NCI-H2081 (cell line): ENCODE data around the gene TNNT2.

Experiments used
- DNase-seq, 2 experiments: peaks; one replicate each; lab custom pipeline; 2025; lab: John Stamatoyannopoulos, UW

Gene TNNT2

GRCh38 chr1:201376464-201377374, 761 bp downstream of the TNNT2 start:
- no peak for DNase-seq

- no peak for DNase-seq
These were observed 1.4 kb downstream of the TNNT2 start for GRCh38 chr1:201376107-201376463.

DNA sequence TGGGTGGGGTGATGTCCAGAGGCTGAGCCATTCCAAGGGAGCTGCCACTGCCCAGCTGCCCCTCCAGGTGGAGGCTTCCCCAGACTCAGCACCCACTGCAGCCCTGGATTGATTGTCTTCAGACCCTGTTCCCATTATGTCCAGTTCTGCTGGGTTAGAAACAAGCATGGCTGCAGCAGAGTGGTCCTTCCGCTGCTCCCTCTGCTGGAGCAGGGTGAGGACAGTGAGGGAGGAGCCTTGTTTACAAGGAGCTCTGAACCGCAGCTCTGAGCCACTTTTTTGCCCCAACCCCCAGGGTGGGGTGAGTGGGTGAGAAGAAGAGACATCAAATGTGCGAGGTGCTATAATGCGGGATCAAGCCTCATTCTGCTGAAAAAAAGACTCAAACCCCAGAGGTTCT, 2.3 kb downstream of the TNNT2 start:
- no peak for DNase-seq

DNA sequence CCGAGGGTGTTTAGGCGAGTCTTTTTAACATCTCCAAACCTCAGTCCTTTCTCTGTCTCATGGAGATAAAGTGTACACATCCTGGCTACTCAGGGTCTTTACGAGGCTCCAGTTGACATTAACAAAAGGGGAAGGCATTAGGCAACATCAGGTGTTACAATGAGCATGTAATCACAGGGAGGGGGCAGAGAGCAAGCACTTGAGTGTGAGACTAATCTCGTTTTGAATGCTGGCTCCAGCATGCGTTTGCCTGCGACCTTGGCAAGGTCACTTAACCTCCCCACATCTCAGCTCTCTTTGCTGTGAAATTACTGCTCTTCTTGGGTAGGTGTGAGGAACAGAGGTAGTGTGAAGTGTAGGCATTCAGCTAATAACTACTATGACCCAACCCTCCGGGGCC, 3.1 kb downstream of the TNNT2 start:
- DNase-seq, result peak in 1 of 2 experiments; percentile 40

DNA sequence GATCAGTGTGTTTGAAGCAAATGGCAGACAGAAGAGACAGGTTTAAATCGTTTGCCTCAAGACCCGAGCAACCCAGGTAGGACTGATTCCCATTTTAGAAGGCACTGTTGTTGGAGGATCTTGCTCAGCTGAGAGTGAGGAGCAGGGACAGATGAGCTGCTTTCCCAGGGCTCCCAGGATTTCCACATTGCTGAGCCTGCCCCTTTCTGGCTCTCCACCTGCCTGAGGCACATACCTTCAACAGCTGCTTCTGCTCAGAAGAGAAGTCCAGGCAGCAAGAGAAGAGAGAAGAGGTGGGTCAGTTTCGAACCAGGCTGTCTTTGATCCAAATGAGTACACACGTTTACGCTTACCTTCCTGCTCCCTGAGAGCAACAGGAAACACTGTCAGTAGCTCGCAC, 5.7 kb downstream of the TNNT2 start:
- no peak for DNase-seq

- DNase-seq, result no peak
These were observed 6.2 kb downstream of the TNNT2 start for GRCh38 chr1:201371276-201371675.

- no peak for DNase-seq
These were observed 7.0 kb downstream of the TNNT2 start for GRCh38 chr1:201370500-201370899.

DNA sequence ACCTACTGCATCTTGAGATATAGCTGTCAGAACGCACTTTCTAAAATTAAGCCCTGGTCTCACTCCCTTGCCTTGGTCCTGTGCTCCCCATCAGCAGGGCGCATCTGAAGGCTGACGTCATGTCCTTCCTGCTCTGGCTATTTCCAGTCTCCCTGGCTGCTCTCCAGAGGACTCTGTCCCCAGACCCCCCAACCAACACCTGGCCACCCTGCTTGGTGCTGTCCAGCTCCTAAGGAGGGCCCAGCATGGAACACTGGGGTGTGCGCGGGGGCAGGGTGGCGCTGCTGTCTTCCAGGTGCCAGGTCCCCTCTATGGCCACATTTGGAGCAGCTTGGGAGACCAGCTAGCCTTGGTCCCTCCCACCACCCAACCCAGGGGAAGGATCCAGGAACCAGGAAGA, 8.3 kb downstream of the TNNT2 start:
- no peak for DNase-seq

DNA sequence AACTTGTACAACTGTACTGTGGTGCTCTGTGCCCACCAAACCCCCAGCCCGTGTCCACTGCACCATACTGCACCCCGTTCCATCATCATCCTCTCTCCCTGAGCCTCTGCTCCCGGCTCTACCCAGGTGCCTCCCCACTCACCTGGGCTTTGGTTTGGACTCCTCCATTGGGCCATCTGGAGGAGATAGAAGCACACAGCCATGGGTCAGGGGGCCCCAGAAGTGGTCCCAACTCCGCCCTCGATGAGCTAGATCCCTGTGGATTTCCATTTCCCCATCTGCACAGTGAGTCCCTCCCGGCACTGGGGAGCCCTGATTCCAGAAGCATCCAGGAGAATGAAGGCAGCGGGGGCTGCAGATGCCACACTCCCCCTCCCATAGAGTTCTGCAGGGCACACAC, 10.8 kb downstream of the TNNT2 start:
- DNase-seq, result no peak

- no peak for DNase-seq
These were observed 12.2 kb downstream of the TNNT2 start for GRCh38 chr1:201365251-201365650.

- no peak for DNase-seq
These were observed 12.7 kb downstream of the TNNT2 start for GRCh38 chr1:201364808-201365105.

- DNase-seq, result no peak
These were observed 14.0 kb downstream of the TNNT2 start for GRCh38 chr1:201363467-201363866.

DNA sequence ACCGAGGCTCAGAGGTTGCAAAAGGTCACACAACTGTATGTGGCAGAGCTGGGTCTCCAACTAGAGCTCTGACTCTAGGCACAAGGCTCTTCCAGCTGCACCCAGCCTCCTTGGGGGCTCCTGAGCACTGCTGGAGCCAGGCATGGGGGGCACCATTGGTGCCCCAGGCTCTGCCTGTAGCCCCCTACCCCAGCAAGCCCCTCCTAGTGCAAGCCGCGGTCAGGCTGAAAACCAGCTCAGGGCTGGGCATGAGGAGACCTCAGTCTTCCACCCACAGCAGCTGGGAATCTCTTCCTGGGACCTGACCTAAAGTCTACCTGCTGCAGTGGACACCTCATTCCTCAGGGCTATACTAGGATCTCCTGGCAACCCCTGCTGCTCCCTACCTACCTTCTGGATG, 14.6 kb downstream of the TNNT2 start:
- DNase-seq, result no peak

DNA sequence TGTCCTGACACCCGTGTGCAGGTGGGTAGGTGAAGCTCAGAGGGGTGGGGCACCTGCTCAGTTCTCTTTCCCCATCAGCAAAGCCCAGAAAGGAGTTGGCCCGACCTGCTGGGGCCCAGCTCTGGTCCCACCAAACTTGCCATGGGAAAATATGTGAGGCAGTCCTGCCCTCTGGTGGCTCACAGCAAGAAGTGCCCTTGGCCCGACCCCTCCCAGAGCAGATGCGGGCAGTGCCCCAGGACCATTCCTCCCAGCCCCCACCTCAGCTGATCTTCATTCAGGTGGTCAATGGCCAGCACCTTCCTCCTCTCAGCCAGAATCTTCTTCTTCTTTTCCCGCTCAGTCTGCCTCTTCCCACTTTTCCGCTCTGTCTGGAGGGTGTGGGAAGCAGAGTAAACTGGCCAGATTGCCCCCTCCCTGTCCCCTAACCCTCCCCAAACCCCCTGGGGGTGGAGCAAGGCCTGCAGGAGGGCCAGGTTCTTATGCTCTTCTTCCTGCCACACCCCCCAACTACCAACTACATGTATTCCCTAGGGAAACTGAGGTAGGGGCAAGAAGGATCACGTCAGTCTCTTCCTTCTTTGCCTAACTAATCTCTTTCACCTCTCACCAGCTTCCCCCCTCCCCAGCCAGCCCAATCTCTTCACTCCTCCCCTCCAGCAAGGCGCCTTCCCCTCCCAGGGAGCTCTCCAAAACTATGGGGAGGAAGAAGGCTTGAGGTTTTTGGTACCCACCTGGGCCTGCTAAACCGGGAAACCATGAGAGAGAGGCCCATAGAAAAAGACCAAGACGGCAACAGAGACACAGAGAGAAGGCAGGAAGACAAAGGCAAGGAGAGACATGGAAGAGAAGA, 15.6 kb downstream of the TNNT2 start:
- peak; percentile 28 to 50 for DNase-seq

DNA sequence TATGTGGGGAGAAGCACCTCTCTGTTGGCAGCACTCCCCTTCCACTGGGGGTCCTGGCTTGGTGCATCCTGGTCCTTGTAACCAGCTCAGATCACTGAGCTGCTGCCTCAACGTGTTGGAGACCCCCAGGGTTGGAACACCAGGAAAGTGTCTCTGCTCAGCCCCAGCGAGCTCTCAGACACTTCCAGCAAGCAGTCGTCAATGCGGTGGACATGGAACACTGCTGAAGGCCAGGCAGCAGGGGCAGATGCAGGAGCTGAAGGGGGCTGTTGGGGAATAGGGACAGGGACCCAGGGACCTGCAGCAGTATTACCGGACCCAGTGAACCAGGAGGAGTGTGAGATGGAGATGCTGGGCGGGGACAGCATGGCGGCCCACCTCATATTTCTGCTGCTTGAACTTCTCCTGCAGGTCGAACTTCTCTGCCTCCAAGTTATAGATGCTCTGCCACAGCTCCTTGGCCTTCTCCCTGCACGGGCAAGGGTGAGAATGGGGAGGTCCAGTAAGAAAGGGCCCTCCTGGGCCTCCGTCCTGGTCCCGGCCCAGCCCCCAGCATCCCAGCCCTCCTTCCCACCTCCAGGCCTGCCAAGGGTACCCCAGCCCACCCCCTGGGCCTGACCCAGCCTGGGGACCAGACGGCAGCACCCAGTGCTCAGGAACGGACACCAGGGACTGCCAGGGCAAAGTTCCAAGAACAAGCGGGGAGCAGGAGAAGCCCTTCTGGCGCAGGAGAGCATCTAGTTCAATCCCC, 16.4 kb downstream of the TNNT2 start:
- DNase-seq, result no peak

DNA sequence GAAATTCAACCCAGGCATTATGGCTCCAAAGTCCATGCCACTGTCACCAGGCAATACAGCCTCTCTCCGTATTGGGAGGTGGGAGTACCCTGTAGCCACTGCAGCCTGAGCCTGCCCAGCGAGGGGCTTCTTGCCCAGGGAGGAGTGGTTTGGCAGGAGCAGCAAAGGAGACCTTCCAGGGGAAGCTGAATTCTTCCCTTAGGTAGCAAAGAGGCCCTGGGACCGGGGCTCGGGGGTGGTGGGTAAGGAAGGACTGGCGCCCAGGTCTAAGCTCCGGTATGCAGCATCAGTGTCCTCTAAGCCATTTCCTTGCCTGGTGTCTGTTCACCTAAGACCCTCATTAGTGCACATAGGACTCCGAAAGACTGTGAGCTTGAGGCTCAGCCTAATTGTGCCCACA, 17.0 kb downstream of the TNNT2 start:
- no peak for DNase-seq

DNA sequence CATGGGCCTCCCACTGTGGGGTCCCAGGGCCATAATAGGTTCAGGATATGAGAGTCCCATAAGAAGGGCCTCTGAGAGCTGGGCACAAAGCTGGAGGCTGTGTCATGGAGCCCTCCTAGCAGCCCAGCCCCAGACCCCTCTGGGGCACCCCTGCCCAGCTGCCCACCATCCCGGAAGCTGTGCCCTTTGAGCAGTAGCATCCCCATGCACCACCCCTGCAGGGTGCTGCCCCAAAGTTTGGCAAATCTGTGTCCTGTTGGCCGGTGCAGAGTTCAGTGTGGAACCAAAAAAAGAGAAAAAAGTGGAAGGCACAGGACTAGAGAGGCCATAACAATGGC, 17.6 kb downstream of the TNNT2 start:
- no peak for DNase-seq

DNA sequence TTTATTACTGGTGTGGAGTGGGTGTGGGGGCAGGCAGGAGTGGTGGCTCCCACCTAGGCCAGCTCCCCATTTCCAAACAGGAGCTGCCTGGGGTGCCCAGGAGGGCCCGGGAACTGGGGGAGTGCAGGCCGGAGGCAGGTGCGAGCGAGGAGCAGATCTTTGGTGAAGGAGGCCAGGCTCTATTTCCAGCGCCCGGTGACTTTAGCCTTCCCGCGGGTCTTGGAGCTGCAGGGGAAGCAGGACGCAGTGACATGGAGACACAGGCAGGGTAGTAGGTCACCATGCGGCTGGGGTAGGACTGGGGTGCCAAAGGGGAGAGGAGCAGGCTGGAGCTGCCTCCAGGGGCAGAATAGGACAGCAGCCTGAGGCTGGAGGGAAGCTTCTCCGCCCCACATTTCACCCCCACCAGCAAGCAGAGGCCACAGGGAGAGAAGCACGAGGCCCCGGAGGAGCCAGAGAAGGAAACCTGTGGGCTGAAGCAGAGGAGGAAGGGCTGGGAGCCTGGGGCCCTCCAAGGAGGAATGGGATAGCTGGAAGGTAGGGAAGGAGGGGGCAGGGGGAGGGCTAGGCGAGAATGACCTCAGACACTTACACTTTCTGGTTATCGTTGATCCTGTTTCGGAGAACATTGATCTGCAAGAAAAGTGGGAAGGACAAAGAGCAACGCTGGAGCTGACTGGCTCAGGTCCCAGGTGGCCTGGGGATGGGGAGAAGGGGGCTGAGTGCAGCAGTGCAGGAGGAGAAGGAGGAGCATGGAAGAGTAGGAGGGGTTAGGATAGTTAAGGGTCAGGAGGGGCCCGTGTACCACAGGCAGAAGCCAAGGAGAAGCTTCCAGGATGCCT, 18.2 kb downstream of the TNNT2 start:
- no peak for DNase-seq

- no peak for DNase-seq
These were observed 18.9 kb downstream of the TNNT2 start for GRCh38 chr1:201358596-201358995.

DNA sequence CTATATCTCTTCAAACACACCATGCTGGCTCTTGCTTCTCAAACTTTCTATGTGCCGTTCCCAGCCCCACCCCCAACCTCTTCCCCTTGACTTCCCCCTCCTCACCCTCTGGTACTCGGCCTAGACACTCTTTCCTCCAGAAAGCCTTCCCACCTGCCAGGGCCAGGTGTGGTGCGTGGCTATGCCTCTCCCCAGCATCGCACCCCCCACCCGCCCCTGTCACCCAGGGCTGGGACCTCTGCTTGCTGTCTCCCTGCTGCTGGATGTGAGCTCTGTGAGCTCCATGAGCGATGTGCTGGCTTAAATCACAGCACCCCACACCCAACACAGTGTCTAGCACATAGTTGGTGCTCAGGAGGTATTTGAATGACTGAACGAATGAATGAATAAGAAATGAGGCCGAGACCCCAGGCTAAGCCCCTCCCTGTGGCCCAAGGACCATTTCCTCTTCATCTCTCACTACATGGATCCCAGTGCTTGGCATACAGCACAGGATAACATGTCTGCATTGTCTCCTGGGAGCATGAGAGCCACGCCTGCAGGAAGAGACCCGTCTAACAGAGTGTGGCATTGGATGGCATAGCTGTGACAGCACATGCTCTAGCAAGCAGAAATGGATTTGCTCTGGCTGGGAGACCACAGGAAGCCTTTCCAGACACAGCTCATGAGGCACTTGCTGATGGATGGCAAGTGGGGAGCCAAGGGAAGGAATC, 19.7 kb downstream of the TNNT2 start:
- DNase-seq, result no peak

DNA sequence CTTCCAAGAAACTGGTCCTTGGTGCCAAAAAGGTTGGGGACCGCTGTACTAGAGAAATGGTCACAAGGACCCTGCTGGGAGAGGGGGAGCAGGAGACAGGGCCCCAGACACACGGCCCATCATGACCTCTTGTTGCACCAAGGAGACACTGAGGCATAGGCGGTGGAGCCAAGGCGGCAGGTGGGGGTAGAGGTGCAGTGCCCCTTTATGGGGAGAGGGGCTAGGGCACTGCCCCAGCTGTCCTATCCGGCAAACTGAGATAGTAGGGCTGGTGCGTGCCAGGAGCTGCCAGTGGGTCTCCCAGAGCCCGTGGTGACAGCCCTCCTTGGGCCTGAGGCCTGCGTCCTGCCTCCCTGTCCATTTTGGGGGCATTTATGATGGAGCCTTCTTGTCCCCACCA, 20.3 kb downstream of the TNNT2 start:
- DNase-seq, result no peak
